Activated CD4-positive, alpha-beta T cell treated with anti-CD3 and anti-CD28 coated beads for 4 hours (primary cell): ENCODE measurements around the gene PADI2.

Experiments used
- DNase-seq, 2 donors: peaks; one replicate each; pipeline ENCODE4 v3.0.0-alpha.2; 2020

Gene PADI2

DNA sequence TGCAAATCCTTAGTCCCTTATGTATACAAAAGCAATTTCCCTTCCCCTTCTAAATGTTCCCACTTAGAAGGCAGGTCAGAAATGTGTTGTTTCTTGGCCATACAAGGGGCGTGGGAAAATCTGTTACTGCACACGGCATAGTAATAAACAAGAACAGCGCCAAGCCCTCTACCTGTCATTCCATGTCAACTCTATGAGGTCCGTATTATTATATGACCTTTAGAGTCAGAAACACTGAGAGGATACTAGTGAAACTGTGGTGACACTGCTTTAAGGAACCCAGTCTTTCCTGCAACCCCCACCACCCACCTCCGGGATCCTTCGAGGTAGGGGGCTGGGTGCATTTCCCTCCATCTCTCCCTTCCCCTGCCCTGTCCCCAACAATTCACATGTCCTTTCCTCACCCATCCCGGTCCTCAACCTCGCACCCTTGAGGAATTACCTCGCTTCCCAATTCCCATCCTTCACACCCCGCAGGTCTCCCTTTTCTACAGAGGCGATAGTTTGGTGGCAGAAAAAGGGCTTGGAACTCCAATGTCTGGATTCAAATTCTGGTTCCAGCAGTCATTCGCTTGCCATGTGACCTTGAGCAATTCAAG, 66.1 kb downstream of the PADI2 start:
- DNase-seq, result peak in 1 of 2 donors; percentile 5

DNA sequence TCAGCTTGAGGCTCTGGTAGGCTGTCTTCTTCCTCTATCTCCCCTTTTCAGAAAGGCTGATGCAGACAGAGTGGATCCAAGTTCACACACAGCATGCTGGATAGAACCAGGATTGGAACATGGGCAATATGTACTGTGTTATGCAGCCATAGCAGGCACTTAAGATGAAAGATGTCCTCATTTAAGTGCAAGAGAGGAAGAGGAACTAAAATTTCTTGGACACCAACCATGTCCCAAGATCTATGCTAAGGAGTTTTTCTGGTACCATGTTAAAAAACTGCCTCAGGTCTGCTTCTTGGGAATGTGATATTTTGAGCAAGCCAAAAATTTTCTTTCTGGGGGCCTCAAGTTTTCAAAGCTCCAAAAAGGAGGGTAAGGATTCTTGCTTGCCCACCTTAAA, 66.6 kb downstream of the PADI2 start:
- DNase-seq, result no peak

DNA sequence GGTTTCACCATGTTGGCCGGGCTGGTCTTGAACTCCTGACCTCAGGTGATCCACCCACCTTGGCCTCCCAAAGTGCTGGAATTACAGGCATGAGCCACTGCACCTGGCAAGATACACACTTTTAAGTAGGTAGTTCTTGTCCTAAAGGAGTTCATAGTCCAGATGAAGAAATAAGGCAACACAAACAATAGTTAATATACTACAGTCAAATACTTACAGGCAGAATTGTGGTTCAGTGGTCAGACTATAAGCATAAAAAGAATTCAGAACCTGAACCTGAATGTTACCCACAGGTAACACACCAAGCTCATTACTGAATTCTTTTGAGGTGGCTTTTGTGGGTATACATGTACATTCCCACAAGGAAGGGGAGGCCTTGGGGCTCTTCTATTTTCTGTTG, 67.2 kb downstream of the PADI2 start:
- no peak for DNase-seq

GRCh38 chr1:17047924-17048323, 71.3 kb downstream of the PADI2 start:
- DNase-seq, result no peak

DNA sequence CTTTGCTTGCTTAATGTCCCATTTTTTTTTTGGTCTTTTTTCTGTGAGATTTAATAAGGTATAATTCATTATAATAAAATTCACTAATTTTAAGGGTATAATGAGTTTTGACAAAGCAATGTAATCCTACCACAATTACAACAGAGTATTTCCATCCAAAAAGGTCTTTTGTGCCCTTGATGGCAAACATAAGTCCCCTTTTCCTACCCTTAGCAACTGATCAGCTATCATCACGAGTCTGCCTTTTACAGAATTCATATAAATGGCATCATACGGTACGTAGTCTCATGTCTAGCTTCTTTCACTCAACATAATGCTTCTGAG, 73.0 kb downstream of the PADI2 start:
- no peak for DNase-seq

GRCh38 chr1:17045634-17046333, 73.5 kb downstream of the PADI2 start:
- DNase-seq, result no peak

GRCh38 chr1:17045150-17045549, 74.1 kb downstream of the PADI2 start:
- DNase-seq, result no peak

- no peak for DNase-seq
Measured at GRCh38 chr1:17043676-17044075, 75.6 kb downstream of the PADI2 start.

- DNase-seq, result no peak
Measured at GRCh38 chr1:17040135-17040534, 79.1 kb downstream of the PADI2 start.

GRCh38 chr1:17039522-17039921, 79.7 kb downstream of the PADI2 start:
- no peak for DNase-seq

- no peak for DNase-seq
Measured at GRCh38 chr1:17033481-17033880, 85.8 kb downstream of the PADI2 start.

DNA sequence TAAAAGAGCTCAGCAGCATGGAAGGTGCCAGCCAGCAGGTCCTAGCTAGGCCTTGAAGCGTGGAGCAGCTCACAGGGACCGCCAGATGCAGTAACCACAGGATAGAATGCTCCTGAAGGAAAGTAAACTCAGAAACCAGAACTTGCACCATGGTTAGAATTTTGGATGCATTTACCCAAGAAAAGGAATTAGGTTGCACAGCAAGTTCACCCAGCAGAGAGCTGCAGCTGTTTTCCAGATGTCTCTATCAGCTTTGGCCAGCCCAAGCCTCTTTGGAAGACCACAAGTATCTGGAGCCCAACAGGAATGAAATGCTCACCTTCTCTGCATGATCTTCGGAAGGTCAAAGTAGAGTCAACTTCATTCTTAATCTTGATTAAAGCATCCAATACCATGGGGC, 86.5 kb downstream of the PADI2 start:
- no peak for DNase-seq

DNA sequence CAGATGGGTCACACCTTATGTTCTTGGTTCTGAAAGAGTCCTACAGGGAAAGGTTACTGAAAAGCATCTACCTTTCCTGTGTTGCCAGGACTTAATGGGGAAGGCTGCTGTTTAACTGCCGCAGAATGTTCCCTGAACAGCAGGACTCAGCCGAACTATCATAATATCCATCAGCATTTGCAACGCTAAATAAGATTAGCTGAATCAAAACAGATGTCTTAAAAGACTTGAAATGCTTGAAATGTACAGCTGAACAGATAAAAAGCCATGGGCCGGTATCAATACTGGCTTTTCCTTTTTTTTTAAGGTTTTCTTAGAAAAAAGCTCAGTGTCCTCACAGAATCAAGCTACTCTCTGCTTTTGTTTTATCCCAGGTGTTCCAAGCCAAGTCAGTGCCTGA, 87.8 kb downstream of the PADI2 start:
- DNase-seq, result no peak

GRCh38 chr1:17030206-17030605, 89.0 kb downstream of the PADI2 start:
- DNase-seq, result no peak

DNA sequence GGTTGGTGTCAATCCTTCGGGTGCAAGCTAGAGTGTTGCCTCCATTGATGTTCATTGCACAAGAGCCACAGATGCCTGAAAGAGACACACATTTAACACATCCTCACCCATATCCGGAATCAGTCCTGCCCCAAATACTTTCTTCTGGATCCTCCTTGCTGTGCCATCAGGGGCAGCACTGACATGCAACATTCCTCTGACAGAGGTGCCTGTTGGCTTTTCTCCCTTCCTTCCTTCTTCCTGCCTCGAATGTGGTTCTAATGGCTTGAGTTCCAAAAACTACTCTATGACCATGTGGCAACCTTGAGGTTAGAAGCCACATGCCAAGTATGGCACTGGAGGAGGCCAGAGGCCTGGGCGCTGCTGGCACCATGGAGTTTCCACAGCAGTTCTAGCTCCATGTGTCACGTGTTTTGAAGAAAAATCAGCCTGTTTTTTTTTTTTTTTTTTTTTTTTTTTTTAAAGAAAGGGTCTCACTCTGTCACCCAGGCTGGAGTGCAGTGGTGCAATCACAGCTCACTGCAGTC, 90.5 kb downstream of the PADI2 start:
- no peak for DNase-seq

DNA sequence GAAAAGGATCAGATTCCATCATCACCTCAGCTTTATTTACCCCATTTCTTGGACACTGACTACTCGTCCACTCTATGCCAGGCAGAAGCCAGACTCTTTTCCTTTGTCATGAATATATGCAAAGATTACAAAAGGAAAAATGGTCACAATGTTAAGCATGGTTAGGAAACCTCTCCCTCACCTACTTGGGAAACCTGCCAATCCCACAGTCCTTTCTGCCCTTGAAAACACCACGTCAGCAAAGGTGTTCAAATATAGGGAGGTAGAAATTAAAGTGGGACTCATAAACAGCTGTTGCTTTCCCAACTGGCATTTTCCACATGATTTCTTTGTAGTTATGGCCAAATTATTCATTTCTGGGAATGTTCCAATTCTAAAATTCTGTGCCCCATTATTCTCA, 91.4 kb downstream of the PADI2 start:
- DNase-seq, result no peak

GRCh38 chr1:17027403-17027802, 91.8 kb downstream of the PADI2 start:
- DNase-seq, result no peak

- DNase-seq, result no peak
Measured at GRCh38 chr1:17024721-17025120, 94.5 kb downstream of the PADI2 start.

- no peak for DNase-seq
Measured at GRCh38 chr1:17023573-17023972, 95.7 kb downstream of the PADI2 start.

DNA sequence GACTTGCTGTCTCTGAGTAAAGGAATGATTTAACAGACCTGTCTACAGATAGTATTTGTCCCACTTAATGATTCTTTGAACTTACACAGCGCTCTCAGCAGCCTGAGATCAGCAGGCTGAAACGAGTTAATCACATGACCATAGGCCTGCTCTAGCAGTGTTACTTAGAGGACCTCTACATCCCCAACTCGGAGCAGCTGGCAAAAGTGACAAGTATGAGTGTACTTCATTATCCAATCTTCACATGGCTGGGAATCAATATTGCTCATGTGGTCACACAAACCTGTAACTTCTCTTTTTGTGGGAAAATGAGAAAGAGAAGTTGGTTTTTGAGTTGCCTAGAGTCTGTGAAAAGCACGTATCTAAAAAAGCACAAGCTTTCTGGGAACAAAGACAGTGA, 96.1 kb downstream of the PADI2 start:
- DNase-seq, result no peak

DNA sequence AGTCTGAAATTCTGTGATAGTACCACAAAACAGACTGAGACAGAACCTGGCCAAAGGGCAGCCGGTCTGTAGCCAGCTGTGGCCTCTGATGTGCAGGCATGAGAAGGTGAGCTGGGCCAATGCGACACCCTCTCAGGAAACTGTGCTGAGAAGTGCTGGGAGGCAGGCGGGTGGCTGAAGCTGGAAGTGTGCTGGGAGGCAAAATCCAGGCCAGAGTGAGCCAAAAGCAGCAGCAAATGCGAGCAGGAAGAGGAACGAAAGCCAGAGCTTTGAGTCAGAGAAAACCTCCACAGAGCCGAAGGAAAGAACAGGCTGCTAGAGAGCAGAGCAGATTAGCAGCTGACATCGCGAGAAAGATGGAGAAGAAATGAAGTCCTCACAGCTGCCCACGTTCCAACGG, 97.4 kb downstream of the PADI2 start:
- no peak for DNase-seq

- DNase-seq, result no peak
Measured at GRCh38 chr1:17020502-17020901, 98.7 kb downstream of the PADI2 start.

DNA sequence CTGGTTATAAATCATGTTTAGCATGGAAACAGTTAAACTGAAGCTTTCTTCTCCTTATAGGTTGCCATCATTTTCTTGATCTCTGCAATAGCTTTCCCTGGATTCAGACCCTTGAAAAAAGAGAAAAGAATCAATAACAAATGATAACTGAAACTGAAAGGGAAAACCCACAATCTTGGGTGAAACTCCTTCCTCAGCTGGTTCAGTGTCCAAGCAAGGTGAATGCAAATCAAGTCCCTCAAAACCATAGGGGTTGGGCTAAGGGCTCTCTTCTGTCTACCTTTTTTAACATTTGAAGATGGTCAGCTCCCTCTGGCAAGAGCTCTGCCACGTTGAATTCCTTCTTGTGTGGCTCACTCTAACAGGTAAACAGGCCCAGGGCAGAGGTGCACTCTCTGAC, 100.4 kb downstream of the PADI2 start:
- DNase-seq, result no peak

DNA sequence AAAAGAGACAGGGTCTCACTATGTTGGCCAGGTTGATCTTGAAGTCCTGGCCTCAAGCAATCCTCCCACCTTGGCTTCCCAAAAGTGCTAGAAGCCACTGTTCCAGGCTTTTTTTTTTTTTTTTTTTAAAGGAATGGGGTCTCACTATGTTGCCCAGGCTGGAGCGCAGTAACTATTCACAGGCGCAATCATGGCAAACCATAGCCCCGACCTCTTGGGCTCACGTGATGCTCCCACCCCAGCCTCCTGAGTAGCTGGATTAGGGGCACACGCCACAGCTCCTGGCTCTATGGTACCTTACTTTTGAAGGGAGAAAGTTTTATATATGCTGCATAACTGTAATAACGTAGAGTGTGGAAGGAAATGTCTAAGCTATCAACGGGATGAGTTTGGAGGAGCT, 101.8 kb downstream of the PADI2 start:
- no peak for DNase-seq
